Activated CD4-positive, CD25-positive, alpha-beta regulatory T cell treated with anti-CD3 and anti-CD28 coated beads, Interleukin-2, amount 50 U/mL, for 24 hours (primary cell): ENCODE results near the gene ADAM15.

ENCODE experiments used
- ATAC-seq, 2 donors: fragments of 150-1000 bp; cut with Tn5 transposase; one replicate each; pipeline ENCODE4 v1.10.0; 2021; ENCODE audit warnings: mild to moderate bottlenecking in 1 of 2, moderate library complexity in 1 of 2

Gene ADAM15

GRCh38 chr1:155032886-155033285, 18.2 kb upstream of the ADAM15 start:
- no peak for ATAC-seq

DNA sequence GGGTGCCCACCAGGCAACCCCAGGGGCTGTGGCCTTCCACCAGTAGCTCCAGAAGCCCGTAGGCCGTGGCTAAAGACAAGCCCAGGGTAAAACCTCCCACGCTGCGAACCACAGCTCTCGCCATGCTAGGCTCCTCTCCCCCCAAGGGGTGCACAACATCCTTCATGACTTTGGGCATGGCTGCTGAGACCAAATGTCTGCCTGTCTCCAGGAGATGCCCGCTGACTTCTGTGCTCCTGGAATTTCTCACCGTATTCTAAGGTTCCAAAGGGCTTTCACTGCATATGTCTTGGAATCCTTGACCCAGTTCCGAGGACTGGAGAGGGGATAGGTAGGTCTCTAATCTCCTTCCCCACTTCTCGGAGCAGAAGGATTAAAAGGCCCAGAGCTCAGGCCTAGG, 17.6 kb upstream of the ADAM15 start, which contains the start of the genes DCST1 and DCST2:
Gene DCST1 (plus strand): TSS at position 301 of the 400 bp plus-strand sequence. CDS start 213 bp downstream, outside the sequence.
Gene DCST2 (minus strand): TSS at position 258 of the 400 bp plus-strand sequence. CDS start 80 bp downstream, at position 178.
- no peak for ATAC-seq

DNA sequence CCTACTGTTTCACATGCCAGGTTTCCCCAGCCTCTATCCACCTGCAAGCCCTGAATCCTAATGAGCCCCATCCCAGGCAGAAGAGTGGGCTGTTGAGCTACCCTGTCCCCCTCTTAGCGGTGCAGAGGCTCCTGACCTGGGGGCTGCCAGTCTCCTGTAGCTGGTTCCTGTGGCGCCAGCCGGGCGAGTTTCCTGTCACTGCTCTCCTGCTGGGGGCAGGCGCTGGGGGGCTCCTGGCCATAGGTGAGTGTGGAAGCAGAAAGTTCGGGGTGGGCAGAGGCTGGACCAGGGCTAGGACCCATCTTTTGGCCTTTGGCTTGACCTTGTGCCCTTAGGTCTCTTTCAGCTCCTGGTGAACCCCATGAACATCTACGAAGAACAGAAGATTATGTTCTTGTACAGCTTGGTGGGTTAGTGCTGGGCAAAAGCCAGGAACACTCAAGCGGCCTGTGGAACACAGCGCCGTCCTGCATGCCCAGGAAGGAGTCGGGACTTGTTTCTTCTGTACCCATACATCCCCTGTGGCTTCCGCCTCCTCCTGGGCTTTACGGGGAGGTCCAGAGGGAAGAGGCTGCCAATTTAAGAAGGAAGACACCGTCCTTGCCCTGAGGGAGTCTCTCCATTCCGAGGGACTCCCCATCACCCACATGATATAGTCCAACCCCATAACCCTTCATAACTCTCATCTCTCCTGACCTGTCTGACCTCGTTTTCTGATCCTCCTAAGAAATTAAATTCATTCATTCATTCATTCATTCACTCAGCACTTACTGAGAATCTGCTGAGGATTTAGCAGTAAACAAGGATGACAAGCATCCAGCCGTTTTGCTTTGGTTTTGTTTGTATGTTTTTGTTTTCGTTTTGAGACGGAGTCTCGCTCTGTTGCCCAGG, 16.6 kb upstream of the ADAM15 start:
- no peak for ATAC-seq

GRCh38 chr1:155035936-155036335, 15.2 kb upstream of the ADAM15 start:
- no peak for ATAC-seq

GRCh38 chr1:155037043-155037442, 14.1 kb upstream of the ADAM15 start:
- ATAC-seq: no peak

DNA sequence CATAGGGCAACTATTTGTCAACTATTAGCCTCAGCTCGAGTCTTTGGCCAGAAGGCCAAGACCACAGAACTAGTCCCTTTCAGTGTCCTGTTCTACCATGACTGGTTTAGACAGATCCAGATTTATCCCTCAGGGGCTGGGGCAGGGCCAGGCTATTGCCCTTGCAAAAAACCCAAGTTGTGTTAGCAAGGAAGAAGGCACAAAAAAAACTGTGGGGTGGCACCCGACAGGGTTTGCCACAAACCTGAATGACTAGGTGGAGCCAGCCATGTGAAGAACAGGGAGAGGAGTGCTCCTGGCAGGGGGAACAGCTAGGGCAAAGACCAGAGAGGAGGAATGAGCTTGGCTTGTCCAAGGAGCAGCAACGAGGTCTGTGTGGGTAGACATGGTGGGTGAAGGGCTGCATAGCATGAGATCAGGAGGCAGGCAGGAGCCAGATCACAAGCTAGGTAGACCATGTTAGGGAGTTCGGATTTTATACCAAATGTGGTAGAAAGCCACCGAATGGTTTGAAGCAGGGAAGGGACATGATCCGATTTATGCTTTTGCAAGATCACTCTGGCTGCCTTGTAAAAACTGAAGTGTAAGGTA, 13.2 kb upstream of the ADAM15 start:
- no peak for ATAC-seq

DNA sequence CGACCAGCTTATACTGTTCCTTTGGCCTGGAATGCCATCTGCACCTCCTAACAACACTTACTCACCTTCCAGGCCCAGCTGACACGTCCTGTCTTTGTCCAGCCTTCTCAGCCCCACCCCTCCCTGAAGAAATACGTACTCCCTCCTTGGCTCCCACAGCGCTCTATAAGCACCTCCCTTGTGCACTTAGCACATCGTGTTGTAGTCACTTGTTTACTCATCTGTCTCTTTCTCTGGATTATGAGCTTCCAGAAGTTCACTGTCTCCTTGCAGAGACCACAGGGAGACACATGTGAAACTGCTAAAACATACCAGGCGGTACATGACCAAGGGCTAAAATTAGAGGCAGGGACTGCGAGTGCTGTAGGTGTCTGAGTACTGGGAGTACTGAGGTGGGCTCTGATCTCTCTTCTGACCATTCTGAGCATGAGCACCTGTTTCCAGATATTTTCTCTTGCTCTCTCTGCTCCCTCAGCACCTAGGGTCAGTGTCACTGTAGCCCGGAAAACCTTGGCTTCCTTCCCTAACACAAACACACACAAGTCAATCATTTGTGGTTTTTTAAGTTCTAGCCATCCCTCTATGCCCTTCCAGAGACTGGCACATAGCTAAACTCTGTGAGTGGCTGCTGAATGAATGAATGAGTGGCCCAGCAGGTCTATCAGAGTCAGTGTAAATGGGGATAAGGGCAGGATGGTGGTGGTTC, 12.4 kb upstream of the ADAM15 start:
- no peak for ATAC-seq

DNA sequence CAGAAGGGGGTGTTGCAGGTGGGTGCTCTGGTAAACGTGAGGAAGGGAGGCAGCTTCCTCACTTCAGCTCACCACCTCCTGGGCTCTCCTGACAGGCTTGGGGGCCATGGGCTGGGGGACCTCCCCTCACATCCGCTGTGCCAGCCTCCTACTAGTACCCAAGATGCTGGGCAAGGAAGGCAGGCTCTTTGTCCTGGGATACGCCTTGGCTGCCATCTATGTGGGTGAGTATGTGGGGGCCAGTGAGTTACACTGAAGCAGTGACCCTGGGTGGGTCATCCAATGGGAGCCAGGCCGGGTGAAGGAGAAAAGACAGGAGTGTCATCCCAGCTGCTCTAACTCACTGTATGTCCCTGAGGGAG, 11.8 kb upstream of the ADAM15 start:
- no peak for ATAC-seq

DNA sequence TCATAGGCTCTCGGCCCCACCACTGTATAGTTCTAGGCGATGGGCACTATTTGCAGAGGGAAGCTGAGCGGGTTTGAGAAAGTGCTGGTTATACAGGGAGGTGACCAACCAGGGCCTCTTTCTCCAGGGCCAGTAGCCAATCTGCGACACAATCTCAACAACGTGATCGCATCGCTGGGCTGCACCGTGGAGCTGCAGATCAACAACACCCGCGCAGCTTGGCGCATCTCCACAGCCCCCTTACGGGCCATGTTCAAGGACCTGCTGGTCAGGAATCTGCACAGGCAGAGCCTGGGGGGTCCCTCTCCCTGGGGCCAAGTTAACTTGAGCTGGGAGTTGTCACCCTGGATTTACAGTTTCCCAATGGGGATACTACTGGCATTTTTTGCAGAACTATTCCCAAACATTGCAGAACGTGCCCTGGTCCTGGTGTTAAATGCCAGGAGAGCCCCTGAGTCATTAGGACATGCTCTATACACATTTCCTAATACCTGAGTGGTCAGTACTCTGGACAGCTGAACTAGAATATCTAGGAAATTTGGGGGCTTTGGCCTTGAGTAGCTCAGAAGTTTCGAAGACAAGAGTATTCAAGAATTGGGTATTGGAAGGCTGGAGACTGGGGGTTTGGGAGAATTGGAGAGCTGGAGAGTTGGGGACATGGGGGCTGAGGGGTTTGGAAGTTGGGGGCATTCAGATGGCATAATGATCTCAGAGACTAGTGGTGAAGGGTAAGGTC, 10.6 kb upstream of the ADAM15 start:
- no peak for ATAC-seq

DNA sequence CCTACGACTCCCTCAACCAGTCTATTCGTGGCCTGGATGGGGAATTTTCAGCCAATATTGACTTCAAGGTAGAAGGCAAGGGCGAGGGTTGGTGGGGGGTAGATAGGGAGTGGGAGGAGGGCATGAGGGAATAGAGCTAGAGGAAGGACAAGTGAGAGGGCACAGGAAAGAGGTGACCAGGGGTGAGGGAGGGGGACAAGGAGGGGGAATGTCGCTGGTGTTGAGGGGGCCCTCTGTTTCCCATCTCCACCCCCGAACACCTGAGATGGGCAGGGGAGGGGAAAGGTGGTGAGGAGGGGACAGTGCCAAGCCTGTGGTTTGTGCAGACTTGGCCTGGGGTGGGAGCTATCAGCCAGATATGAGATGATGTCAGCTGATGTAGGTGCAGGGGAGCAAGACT, 8.3 kb upstream of the ADAM15 start:
- ATAC-seq: no peak

DNA sequence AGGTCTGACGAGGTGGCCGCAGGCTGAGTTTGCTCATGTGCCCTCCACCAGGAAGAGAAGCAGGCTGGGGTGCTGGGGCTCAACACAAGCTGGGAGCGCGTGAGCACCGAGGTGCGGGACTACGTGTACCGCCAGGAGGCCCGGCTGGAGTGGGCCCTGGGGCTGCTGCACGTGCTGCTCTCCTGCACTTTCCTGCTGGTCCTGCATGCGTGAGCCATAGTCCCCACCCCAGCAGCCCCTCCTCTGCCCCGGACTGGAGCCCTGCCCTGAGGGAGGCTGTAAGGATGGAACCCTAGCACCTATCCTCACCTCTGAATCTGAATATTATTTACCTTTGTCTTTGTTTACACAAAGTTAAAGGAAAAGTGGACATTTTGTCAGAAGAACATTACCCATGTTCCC, 7.8 kb upstream of the ADAM15 start:
- ATAC-seq: no peak

GRCh38 chr1:155043793-155044192, 7.3 kb upstream of the ADAM15 start:
- ATAC-seq: no peak

- ATAC-seq: no peak
Observed at GRCh38 chr1:155044365-155044764, 6.8 kb upstream of the ADAM15 start.

GRCh38 chr1:155044812-155045657, 6.1 kb upstream of the ADAM15 start:
- ATAC-seq: peak; percentile 86 to 88

DNA sequence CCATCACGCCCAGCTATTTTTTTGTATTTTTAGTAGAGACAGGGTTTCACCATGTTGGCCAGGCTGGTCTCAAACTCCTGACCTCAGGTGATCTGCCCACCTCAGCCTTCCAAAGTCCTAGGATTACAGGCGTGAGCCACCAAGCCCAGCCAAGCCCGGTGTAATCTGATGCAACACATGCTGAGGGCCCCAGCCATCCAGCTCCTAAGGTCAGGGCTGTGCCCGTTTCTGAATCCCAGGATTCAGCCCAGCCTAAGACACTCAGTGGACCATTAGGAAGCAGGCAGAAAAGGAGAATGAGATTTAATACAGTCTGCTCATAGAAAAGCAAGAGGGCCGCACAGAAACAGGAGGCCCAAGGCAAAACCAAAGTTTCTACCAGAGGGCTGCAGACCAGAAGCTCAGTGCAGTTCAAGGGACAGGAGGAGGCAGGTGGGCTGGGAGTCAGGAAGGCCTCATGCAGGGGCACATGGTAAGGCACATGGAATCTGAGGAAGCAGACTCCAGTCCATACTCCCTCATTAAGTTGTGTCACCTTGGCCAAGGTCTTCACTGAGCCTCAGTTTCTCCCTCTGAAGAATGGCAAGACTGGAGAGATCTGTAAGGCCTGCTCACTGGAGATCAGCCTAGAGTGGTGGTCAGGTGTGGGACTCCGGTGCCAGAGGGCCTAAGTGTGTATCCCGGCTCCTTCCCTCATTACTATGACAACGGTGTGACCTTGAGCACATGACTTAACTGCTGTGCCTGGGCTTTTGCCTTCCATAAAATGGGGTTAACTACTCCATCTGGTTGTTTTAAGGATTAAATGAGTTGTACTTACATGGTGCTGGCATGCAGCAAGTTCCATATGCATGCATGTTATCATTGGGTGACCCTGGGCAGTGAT, 2.4 kb upstream of the ADAM15 start:
- no peak for ATAC-seq

- ATAC-seq: no peak
Observed at GRCh38 chr1:155049651-155050559, 1.2 kb upstream of the ADAM15 start.

DNA sequence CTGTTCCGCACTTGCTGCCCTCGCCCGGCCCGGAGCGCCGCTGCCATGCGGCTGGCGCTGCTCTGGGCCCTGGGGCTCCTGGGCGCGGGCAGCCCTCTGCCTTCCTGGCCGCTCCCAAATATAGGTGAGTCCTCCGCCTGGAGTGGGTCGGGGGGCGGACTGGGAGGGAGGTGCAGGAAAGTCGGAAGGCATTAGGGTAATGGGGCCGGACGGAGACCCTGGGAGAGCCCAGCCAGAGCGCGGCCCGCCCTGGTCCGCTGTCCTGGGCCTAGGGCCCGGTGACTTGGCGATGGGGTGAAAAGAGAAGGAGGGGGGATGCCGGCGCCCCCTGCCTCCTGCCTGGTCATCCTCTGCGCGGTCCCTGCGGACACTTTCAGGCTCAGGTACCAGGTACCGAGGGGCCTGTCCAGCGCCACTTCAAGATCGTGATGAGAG, 243 bp downstream of the ADAM15 start:
- ATAC-seq: no peak

- peak; percentile 30 to 33 for ATAC-seq
Observed at GRCh38 chr1:155051777-155052398, 772 bp downstream of the ADAM15 start.
